Natural killer cell (primary cell): ENCODE measurements around the gene SAMD8. TPM values are rescaled to one million over a fixed set of nuclear protein-coding genes. Genes with fewer than 3 reads are reported as not detected.
A peak's percentile ranks its signal among the peaks of the same experiment; 100 is the strongest.

ENCODE experiments used
- ATAC-seq, 3 donors: fragments of 150-1000 bp in 2 of 3; fragments of 200-7000 bp in 1 of 3; cut with Tn5 transposase; 1 replicate in 1 of 3; 2 replicates in 2 of 3; pipeline ENCODE4 v1.10.0; 2021; ENCODE audit warnings: mild to moderate bottlenecking in 2 of 3, moderate library complexity in 2 of 3
- DNase-seq, 2 donors: peaks; one replicate each; pipeline versions ENCODE4 v3.0.0 to v3.0.0-alpha.2; 2013 to 2021; ENCODE audit warnings: mixed read lengths in 1 of 2
- H3K27ac ChIP-seq: one replicate; pipeline ENCODE4 v1.5.1; 2013; ENCODE audit warnings: mild to moderate bottlenecking, low read length
- H3K27me3 ChIP-seq: one replicate; pipeline ENCODE4 v1.6.1; 2013; ENCODE audit warnings: low read length; ENCODE audit not compliant: control insufficient read depth, insufficient read depth
- H3K36me3 ChIP-seq: one replicate; pipeline ENCODE4 v1.6.1; 2013; ENCODE audit warnings: low read length; ENCODE audit not compliant: control insufficient read depth, insufficient read depth
- H3K4me1 ChIP-seq: one replicate; pipeline ENCODE4 v1.6.1; 2013; ENCODE audit warnings: low read length; ENCODE audit not compliant: control insufficient read depth, insufficient read depth
- H3K4me3 ChIP-seq: one replicate; pipeline ENCODE4 v1.5.1; 2013; ENCODE audit warnings: low read length
- H3K9me3 ChIP-seq: one replicate; pipeline ENCODE4 v1.6.1; 2013; ENCODE audit warnings: low read length; ENCODE audit not compliant: control insufficient read depth, insufficient read depth
- H3K27ac Mint-ChIP-seq, 2 donors: one replicate each; pipeline ENCODE4 v1.8.0; 2022; ENCODE audit warnings: mild to moderate bottlenecking in 2 of 2, mixed read lengths in 2 of 2, moderate library complexity in 1 of 2
- H3K27me3 Mint-ChIP-seq, 2 donors: one replicate each; pipeline ENCODE4 v1.8.0; 2022; ENCODE audit warnings: low read depth in 2 of 2, mixed read lengths in 2 of 2
- H3K36me3 Mint-ChIP-seq: one replicate; pipeline ENCODE4 v1.8.0; 2022; ENCODE audit warnings: mixed read lengths
- H3K4me1 Mint-ChIP-seq, 2 donors: one replicate each; pipeline ENCODE4 v1.8.0; 2022; ENCODE audit warnings: mixed read lengths in 2 of 2
- H3K4me3 Mint-ChIP-seq: one replicate; pipeline ENCODE4 v1.8.0; 2022; ENCODE audit warnings: mild to moderate bottlenecking, moderate library complexity, mixed read lengths
- H3K9me3 Mint-ChIP-seq, 2 donors: one replicate each; pipeline ENCODE4 v1.8.0; 2022; ENCODE audit warnings: mixed read lengths in 2 of 2
- WGBS: methylation state at CpG from one replicate; pipeline ENCODE4 v1.1.7; 2013; ENCODE audit warnings: missing lambda C conversion rate; ENCODE audit not compliant: insufficient coverage; 5-methylcytosine and 5-hydroxymethylcytosine counted together
- intact Hi-C: fragments of 100-400 bp; cut with micrococcal nuclease; formaldehyde crosslinking; loops from one replicate; pipeline ENCODE4 v1.14.2; 2022
- total RNA-seq, 4 donors: library from RNA; stranded (reverse); fragments of 120-200 nt in 1 of 4; gene quantifications; one replicate each; pipeline versions ENCODE4 v1.2.3 to v1.2.4, GENCODE V29; 2013 to 2022
- TF ChIP-seq, protein P1 (sequence below): fragments of 200-600 bp; IDR thresholded peaks from one replicate; pipeline ENCODE4 v1.8.0; 2022; ENCODE audit warnings: antibody characterized with exemption

The SAMD8 gene
- total RNA-seq, 3 donors from 2014 or later (not counting 1 experiment from before 2014, with no cell fraction given): 26.6 to 30.9 (median 29.6) TPM

DNA sequence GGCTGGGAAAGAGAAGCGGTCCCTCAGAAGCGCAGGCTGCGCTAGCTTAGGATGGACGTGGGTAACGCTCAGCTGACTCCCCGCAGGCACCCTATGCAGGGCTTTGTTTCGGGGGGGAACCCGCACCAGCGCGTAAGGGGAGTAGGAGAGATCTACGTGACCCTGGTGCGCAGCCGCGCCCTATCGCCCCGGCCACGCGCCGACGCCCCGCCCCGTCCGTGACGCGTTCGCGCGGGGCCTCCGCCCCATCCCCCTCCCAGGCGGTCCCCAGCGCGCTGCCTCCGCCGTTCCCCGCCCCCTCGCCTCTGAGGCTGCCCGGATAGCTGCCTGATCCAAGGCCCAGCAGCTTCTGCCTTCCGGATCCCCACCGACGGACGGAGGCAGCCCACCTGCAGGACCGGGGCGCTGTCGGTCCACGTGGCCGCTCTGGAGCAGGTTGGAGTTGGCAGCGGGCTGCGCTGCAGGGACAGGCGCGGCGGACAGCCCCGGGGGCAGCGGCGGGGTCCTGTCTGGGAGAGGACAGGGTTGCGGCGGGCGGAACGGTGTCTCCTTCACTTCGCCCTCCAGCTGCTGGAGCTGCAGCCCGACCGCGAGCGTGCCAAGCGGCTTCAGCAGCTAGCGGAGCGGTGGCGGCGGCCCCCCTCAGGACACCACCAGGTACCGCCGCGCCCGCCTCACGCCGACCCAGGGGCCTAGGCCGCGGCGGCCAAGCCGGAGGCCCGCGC is 99.0 kb downstream of the SAMD8 start, which contains the start of gene VDAC2:
TSS of gene VDAC2 (plus strand) at position 515 of the 725 bp plus-strand sequence. CDS start 363 bp downstream, outside the sequence.
- Histone ChIP-seq H3K36me3 (peaks cover 26% of the 10 kb centered on the region), H3K4me1 (peaks cover 18% of the 10 kb centered on the region), H3K9me3 (no peaks in the 10 kb centered on the region), H3K27me3 (no peaks in the 10 kb centered on the region), H3K4me3 (peak within 1 kb of the TSS; percentile 97), H3K27ac (peak within 1 kb of the TSS; percentile 100)
- H3K9me3 Mint-ChIP-seq: no peaks in the 10 kb centered on the region
- H3K4me3 Mint-ChIP-seq: peak within 1 kb of the TSS; percentile 100
- intact Hi-C loops: loop anchor here (1.0 to 2.0 kb wide), 5 partner anchors 20 to 1034 kb away; partner anchors contain the start of gene KAT6B
- TF ChIP-seq, protein P1, sequence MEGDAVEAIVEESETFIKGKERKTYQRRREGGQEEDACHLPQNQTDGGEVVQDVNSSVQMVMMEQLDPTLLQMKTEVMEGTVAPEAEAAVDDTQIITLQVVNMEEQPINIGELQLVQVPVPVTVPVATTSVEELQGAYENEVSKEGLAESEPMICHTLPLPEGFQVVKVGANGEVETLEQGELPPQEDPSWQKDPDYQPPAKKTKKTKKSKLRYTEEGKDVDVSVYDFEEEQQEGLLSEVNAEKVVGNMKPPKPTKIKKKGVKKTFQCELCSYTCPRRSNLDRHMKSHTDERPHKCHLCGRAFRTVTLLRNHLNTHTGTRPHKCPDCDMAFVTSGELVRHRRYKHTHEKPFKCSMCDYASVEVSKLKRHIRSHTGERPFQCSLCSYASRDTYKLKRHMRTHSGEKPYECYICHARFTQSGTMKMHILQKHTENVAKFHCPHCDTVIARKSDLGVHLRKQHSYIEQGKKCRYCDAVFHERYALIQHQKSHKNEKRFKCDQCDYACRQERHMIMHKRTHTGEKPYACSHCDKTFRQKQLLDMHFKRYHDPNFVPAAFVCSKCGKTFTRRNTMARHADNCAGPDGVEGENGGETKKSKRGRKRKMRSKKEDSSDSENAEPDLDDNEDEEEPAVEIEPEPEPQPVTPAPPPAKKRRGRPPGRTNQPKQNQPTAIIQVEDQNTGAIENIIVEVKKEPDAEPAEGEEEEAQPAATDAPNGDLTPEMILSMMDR: no peak
- peak; percentile 89 to 96 (median 90) for ATAC-seq
- H3K4me1 Mint-ChIP-seq: peaks cover 16 to 28% of the 10 kb centered on the region in 2 donors
- under 1% methylated on average over 80 of the region's 80 CpGs for WGBS
- no peaks in the 10 kb centered on the region for H3K27me3 Mint-ChIP-seq
- no peaks in the 10 kb centered on the region for H3K36me3 Mint-ChIP-seq
- DNase-seq: peak; percentile 98
- peak within 1 kb of the TSS; percentile 95 to 99 for H3K27ac Mint-ChIP-seq

GRCh38 chr10:75211007-75211691 is 99.7 kb downstream of the SAMD8 start:
- H3K9me3 Mint-ChIP-seq: no peaks in the 10 kb centered on the region
- TF ChIP-seq, protein P1: no peak
- intact Hi-C loops: loop anchor here (1.0 to 2.0 kb wide), 4 partner anchors 19 to 1034 kb away; partner anchors contain the start of gene KAT6B

DNA sequence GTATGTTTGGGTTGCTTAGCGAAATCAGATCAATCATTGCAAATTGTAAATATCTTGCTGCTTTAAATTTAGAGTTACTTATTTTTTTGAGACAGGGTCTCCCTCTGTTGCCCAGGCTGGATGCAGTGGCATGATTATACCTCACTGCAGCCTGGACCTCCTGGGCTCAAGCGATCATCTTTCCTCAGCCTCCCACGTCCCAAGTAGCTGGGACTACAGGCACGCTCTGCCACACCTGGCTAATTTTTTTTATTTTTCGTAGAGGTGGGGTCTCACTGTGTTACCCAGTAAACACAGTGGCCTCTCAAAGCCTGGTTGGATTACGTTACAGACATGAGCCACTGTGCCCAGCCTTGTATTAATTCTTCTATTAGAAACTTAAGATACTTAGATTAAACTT is 100.9 kb downstream of the SAMD8 start:
- ATAC-seq: no peak
- intact Hi-C loops: no loop called here
- Histone ChIP-seq H3K4me3 (no peak overlapping the region), H3K4me1 (peaks cover 20% of the 10 kb centered on the region), H3K9me3 (no peaks in the 10 kb centered on the region), H3K27ac (no peak overlapping the region), H3K27me3 (no peaks in the 10 kb centered on the region), H3K36me3 (peaks cover 45% of the 10 kb centered on the region)
- Mint-ChIP-seq H3K4me3 (peak overlapping the region; percentile 100), H3K4me1 (peaks cover 27 to 38% of the 10 kb centered on the region in 2 donors), H3K9me3 (no peaks in the 10 kb centered on the region), H3K27me3 (no peaks in the 10 kb centered on the region), H3K36me3 (peaks cover 8% of the 10 kb centered on the region), H3K27ac (peak overlapping the region; percentile 95 to 99)
- 92% methylated on average over 5 of the region's 6 CpGs for WGBS
- TF ChIP-seq, protein P1: no peak
- no peak for DNase-seq

More at GRCh38 chr10:75211007-75211691, 99.7 kb downstream of the SAMD8 start:
- Mint-ChIP-seq H3K27ac (peak overlapping the region; percentile 95 to 99), H3K27me3 (no peaks in the 10 kb centered on the region), H3K4me3 (peak overlapping the region; percentile 100), H3K4me1 (peaks cover 20 to 31% of the 10 kb centered on the region in 2 donors), H3K36me3 (peaks cover 4% of the 10 kb centered on the region)
- Histone ChIP-seq H3K4me3 (peak overlapping the region; percentile 97), H3K36me3 (peaks cover 33% of the 10 kb centered on the region), H3K27ac (peak overlapping the region; percentile 100), H3K27me3 (no peaks in the 10 kb centered on the region), H3K9me3 (no peaks in the 10 kb centered on the region), H3K4me1 (peaks cover 20% of the 10 kb centered on the region)
- DNase-seq (peak in 1 of 2 donors; percentile 52), ATAC-seq (no peak)
- WGBS: under 1% methylated on average over 37 of the region's 38 CpGs
